Measurements from ENCODE around the gene RGL1.
A peak's percentile ranks its signal among the peaks of the same experiment; 100 is the strongest.

Gene RGL1

GRCh38 chr1:183934314-183934713 is 129.4 kb downstream of the RGL1 start:
- no peak overlapping the region for H3K27ac ChIP-seq
- no peak for TF ChIP-seq CTCF (IDR thresholded peaks at IDR 0.05; ENCODE audit: low read depth, low read length, missing control alignments)
- in situ Hi-C loops (cut with HindIII; ENCODE audit: low pct_ligation_motif_present, low sequenced_read_pairs): no loop called here

GRCh38 chr1:183936009-183936408 is 131.1 kb downstream of the RGL1 start:
- no peak for DNase-seq
- no peak for TF ChIP-seq CTCF (IDR thresholded peaks at IDR 0.05; ENCODE audit: low read depth, low read length, missing control alignments)
- Histone ChIP-seq H3K27ac (no peak overlapping the region), H3K4me3 (ENCODE audit: low read depth, low read length) (no peak overlapping the region), H3K36me3 (replicated peaks) (no peaks in the 10 kb centered on the region), H3K27me3 (replicated peaks) (no peaks in the 10 kb centered on the region)
- in situ Hi-C loops (cut with HindIII; ENCODE audit: low pct_ligation_motif_present, low sequenced_read_pairs): no loop called here

More at GRCh38 chr1:183934314-183934713, 129.4 kb downstream of the RGL1 start:
- no peaks in the 10 kb centered on the region for H3K36me3 ChIP-seq (replicated peaks)
- no peaks in the 10 kb centered on the region for H3K27me3 ChIP-seq (replicated peaks)
- no peak overlapping the region for H3K4me3 ChIP-seq (ENCODE audit: low read depth, low read length)
- DNase-seq: no peak

- TF ChIP-seq CTCF (IDR thresholded peaks at IDR 0.05; ENCODE audit: low read depth, low read length, missing control alignments): no peak
- in situ Hi-C loops (cut with HindIII; ENCODE audit: low pct_ligation_motif_present, low sequenced_read_pairs): no loop called here
- Histone ChIP-seq H3K27ac (no peak overlapping the region), H3K36me3 (replicated peaks) (no peaks in the 10 kb centered on the region), H3K27me3 (replicated peaks) (no peaks in the 10 kb centered on the region), H3K4me3 (ENCODE audit: low read depth, low read length) (no peak overlapping the region)
- DNase-seq: no peak
Measured at GRCh38 chr1:183936791-183937190, 131.9 kb downstream of the RGL1 start.

- TF ChIP-seq CTCF (IDR thresholded peaks at IDR 0.05; ENCODE audit: low read depth, low read length, missing control alignments): no peak
- Histone ChIP-seq H3K36me3 (replicated peaks) (no peaks in the 10 kb centered on the region), H3K27ac (no peak overlapping the region), H3K27me3 (replicated peaks) (no peaks in the 10 kb centered on the region), H3K4me3 (ENCODE audit: low read depth, low read length) (no peak overlapping the region)
- DNase-seq: no peak
- in situ Hi-C loops (cut with HindIII; ENCODE audit: low pct_ligation_motif_present, low sequenced_read_pairs): no loop called here
Measured at GRCh38 chr1:183937611-183938010, 132.7 kb downstream of the RGL1 start.

- in situ Hi-C loops (cut with HindIII; ENCODE audit: low pct_ligation_motif_present, low sequenced_read_pairs): no loop called here
- TF ChIP-seq CTCF (IDR thresholded peaks at IDR 0.05; ENCODE audit: low read depth, low read length, missing control alignments): no peak
- Histone ChIP-seq H3K4me3 (ENCODE audit: low read depth, low read length) (no peak overlapping the region), H3K36me3 (replicated peaks) (no peaks in the 10 kb centered on the region), H3K27me3 (replicated peaks) (no peaks in the 10 kb centered on the region), H3K27ac (no peak overlapping the region)
- DNase-seq: no peak
Measured at GRCh38 chr1:183941001-183941400, 136.1 kb downstream of the RGL1 start.

GRCh38 chr1:183942933-183943693 is 138.2 kb downstream of the RGL1 start:
- peak; percentile 99 for DNase-seq
- Histone ChIP-seq H3K4me3 (ENCODE audit: low read depth, low read length) (no peak overlapping the region), H3K27ac (peak overlapping the region; percentile 23), H3K27me3 (replicated peaks) (no peaks in the 10 kb centered on the region), H3K36me3 (replicated peaks) (no peaks in the 10 kb centered on the region)
- in situ Hi-C loops (cut with HindIII; ENCODE audit: low pct_ligation_motif_present, low sequenced_read_pairs): no loop called here
- TF ChIP-seq CTCF (IDR thresholded peaks at IDR 0.05; ENCODE audit: low read depth, low read length, missing control alignments): peak; percentile 52
